NCI-H1694 (cell line): ENCODE data around the gene FGFBP2.
A peak's percentile ranks its signal among the peaks of the same experiment; 100 is the strongest.

Experiments
- DNase-seq: peaks from one replicate; lab custom pipeline; 2025; lab: John Stamatoyannopoulos, UW

FGFBP2 gene

DNA sequence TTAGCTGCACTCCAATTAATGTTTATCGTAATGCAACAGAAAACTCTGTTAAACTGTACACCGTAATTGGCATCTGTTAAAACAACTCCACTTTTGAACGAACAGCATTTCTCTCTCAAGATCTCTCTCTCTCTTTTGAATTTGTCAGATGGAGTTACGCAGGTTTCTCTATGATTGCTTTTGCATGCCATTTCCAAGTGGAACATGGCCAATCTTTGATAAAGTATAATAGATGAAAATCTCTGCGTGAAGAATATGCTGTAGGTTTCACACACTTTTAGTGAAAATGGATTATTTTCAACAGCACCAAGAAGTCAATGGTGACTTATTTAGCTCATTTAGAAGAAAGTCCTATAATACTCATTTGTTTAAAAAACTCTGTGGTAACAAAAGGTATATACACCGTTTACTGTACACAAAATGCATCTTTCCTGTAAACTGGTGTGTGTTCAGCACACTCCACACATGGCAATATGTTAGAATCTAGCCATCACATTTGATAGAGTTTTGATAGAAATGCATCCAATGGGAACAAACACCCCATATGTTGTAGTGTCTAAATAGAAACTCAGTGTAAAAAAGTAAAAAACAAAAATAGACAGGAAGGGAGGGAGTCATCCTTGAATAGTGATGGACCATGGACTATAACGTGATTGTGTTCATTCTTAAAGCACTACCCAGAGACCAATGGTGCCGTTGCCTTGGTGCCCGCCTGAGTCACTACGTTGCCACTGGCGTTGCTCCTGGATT lies 5.8 kb upstream of the FGFBP2 start:
- DNase-seq, result no peak

- no peak for DNase-seq
Observed at GRCh38 chr4:15965325-15965724, 2.4 kb upstream of the FGFBP2 start.

DNA sequence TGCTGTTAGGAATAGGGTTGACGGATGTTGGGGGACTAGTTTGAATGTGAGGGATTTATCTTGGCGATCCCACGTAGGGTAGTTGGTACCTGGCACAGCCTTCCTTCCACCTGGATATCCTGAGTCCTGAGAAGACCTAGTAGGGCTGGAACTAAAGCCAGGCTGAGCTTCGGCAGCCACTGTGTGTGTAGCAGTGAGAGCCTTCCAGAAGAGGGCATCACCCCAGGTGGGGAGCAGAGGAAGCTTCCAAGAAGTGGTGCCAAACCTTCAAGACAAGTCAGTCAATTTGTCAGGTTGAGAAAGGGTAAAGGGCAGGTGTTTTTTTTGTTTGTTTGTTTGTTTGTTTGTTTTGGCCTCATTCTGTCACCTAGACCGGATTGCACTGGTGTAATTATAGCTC lies 1.2 kb upstream of the FGFBP2 start:
- DNase-seq, result no peak

- DNase-seq, result no peak
Observed at GRCh38 chr4:15963576-15963975, 601 bp upstream of the FGFBP2 start.

- DNase-seq, result no peak
Observed at GRCh38 chr4:15961781-15962510, 1.0 kb downstream of the FGFBP2 start.

- no peak for DNase-seq
Observed at GRCh38 chr4:15958562-15958961, 4.4 kb downstream of the FGFBP2 start.

- DNase-seq, result peak; percentile 21
Observed at GRCh38 chr4:15956179-15956850, 6.7 kb downstream of the FGFBP2 start.

GRCh38 chr4:15955670-15956069 lies 7.3 kb downstream of the FGFBP2 start:
- no peak for DNase-seq

DNA sequence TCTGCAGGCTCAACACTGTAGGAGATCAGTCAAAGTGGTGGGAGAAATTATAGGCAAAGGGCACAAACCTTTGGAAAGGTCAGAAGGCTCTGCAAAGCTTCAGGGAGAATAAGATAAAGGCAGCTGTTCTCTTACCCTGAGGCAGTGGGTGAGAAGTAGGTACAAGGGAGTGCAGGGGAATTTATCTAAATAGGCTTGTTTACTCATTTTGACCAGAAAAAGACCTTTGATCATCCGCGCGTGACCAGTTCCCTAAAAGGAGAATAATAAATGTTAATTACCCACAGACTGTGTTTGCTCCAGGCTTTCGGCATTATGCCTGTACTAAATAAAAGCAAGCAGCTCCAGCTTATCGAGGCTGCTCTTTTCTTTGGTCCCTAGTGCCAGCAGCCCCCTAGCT lies 9.3 kb downstream of the FGFBP2 start:
- no peak for DNase-seq

DNA sequence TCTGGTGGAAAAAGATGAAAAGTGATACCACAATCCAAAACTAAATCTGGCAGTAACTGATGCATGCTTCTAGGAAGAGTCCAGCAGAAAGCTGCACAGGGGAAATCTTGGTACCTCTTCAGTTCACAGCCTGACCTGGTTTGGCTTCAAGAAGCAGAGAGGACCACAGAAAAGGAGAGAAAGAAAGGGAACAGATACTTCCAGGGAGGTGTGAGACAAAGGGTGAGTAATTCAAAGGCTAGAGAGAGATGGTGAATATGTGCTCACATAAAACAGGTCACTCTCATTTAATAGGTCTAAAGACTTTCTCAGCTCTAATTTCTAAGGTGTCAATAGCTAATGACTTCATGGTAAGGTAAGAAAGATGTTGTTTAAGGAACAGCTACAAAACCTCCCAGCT lies 11.2 kb downstream of the FGFBP2 start:
- no peak for DNase-seq

GRCh38 chr4:15948826-15949225 lies 14.1 kb downstream of the FGFBP2 start:
- no peak for DNase-seq

DNA sequence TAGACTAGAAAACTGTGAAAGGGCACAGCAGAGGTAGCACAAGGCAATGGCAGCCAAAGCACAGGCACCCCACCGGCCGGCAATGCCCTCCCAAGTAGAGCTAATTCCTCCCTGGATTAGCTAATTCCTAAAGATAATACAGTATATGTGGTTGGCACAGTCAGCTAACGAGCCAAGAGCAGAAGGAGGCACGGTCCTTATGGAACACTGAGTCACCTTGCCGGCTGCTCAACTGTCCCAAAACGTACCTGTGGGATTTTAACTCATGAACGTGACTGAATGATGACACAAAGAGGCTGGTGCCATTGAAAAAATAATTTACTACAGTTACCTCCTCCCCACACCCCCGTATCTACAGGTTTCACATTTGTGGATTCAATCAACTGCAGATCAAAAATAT lies 15.3 kb downstream of the FGFBP2 start:
- DNase-seq, result no peak

DNA sequence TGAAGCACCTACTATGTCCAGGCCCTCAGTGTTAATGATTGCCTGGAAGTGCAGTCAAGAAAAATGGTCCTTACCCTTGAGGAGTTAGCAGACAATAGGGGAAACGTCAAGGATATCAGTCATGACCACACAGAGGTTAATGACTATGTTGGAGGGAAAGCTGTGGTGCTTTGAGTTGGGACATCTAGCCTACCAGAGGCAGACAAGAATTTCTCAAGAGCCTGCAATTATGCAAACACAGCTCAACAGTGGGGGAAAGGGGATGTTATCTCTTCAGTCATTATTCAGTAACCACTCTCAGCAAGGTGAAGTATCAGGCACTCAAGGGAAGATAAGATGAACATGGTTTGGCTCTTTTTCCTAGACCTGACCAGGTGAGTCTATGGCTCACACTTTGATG lies 17.5 kb downstream of the FGFBP2 start:
- no peak for DNase-seq

DNA sequence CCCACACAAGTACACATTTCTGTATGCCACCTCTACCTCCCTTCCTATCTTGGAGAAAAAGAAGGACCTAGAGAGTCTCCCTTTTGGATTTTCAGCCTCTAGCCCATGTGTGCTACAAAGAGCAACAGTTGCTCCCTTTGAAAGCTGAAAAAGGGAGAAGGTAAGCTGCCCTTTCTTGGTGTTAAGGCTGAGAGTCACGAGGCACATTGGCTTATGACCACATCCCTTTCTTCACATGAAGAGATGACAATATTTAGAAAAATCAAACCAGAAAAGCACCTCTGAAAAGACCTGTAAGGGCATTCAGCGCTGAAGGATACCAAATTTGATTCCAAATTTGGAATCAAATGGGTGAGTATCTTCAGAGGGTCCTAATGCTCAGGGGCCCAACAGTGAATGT lies 18.1 kb downstream of the FGFBP2 start:
- DNase-seq, result no peak

- DNase-seq, result no peak
Observed at GRCh38 chr4:15942283-15942682, 20.7 kb downstream of the FGFBP2 start.

DNA sequence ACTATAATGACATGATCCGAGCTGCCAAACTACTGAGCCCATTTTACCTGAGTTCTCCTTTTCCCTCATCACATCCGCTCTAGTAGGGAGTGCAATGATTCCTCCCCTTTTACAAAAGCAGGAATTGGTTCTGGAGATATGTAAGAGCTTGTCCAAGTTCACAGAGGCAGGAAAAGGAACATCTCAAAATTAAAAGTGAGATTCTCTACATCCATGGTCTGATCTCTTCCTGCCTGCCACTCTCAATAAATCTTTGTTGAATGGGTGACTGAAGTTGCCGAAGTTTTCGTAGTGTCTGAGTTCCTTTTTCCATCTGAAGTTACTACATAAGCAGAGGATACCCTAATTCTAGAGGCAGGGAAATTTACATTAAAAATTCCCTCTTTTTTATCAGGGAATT lies 24.3 kb downstream of the FGFBP2 start, which contains the start of gene FGFBP1:
FGFBP1 (minus strand) TSS at position 101 of the 400 bp plus-strand sequence. CDS start 2,108 bp downstream, outside the sequence.
- DNase-seq, result no peak

DNA sequence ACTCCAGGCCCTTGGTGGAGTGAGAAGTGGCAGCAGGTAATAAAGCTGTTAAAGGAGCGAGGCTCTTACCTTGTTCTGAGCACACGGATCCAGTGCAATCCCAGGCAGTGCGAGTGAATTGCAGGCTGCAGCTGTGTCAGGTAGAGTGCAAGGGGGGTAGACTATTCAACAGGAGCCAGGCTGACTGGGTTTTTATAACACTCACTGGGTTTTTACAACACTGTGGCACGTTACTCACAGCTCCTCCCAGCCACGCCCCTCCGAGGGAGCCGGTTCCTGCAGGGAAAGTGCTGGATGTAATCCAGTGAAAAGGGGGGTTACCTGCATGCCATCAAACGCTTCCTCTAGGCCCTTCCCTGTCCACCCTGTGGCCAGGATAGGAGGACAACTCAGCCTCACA lies 24.8 kb downstream of the FGFBP2 start:
- no peak for DNase-seq

GRCh38 chr4:15936495-15936894 lies 26.5 kb downstream of the FGFBP2 start:
- DNase-seq, result no peak

- no peak for DNase-seq
Observed at GRCh38 chr4:15935504-15936402, 27.2 kb downstream of the FGFBP2 start.

DNA sequence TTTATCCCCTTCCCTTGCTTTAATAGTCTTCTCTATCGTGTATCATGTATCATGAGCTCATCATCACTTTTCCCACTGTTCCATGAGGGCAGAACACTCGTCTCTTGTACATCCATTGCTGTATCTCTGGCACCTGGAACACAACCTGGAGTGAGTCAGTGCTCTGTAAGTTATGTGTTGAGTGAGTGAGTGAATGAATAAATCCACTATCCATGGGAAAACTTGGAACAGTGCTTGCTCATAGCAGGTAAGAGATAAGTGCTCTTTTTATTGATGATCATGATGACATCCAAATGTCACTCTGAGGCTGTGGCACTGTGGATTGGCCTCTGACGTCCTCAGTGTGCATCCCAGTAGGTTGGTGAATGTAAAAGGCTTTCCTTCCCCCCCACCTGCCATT lies 28.7 kb downstream of the FGFBP2 start:
- DNase-seq, result no peak

DNA sequence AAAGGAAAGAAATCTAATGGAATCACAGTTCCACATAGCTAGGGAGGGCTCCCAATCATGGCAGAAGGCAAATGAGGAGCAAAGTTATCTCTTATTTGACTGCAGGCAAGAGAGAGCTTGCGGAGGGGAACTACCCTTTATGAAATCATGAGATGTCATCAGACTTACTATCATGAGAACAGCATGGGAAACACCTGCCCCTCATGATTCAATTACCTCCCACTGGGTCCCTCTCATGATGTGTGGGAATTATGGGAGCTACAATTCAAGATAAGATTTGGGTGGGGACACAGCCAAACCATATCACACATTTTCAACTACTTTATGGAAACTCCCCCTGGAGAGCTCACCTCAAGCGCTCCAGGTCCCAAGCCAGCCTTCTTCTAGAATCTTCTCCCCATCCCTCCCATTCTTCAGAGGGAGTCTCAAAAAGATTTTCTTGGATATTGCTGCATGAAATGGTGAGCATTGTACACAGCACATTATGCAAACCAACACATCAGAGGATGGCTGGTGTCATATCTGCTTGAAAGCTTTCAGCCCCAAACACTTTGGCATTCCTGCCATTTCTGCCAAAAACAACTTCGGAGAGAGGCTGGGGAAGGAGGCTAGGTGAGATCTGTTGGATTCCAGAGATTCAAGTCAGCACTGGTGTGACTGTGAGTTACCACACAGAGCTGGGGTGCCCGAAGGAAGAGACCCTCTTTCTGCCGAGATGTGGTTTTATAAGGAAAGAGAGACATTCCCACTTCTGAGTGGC lies 31.3 kb downstream of the FGFBP2 start:
- no peak for DNase-seq
